HG02763 (cell line): ENCODE results near the gene PLCG1.

Experiments used
- ATAC-seq: cut with Tn5 transposase; IDR thresholded peaks from one replicate; pipeline ENCODE4 v1.9.1; 2021; ENCODE audit warnings: mild to moderate bottlenecking, moderate library complexity; ENCODE audit not compliant: unreplicated experiment

The PLCG1 gene

GRCh38 chr20:41165001-41165882 lies 27.9 kb downstream of the PLCG1 start:
- no peak for ATAC-seq

- no peak for ATAC-seq
Measured at GRCh38 chr20:41166201-41167117, 29.1 kb downstream of the PLCG1 start.

- ATAC-seq: no peak
Measured at GRCh38 chr20:41167118-41167470, 29.8 kb downstream of the PLCG1 start.

GRCh38 chr20:41167481-41168253 lies 30.3 kb downstream of the PLCG1 start:
- no peak for ATAC-seq

- no peak for ATAC-seq
Measured at GRCh38 chr20:41168281-41169161, 31.2 kb downstream of the PLCG1 start.

- no peak for ATAC-seq
Measured at GRCh38 chr20:41169162-41169690, 31.9 kb downstream of the PLCG1 start.

- no peak for ATAC-seq
Measured at GRCh38 chr20:41169791-41170351, 32.5 kb downstream of the PLCG1 start.

- no peak for ATAC-seq
Measured at GRCh38 chr20:41170386-41171105, 33.2 kb downstream of the PLCG1 start.

- ATAC-seq: no peak
Measured at GRCh38 chr20:41171736-41172295, 34.5 kb downstream of the PLCG1 start.

GRCh38 chr20:41172296-41173140 lies 35.2 kb downstream of the PLCG1 start:
- no peak for ATAC-seq

GRCh38 chr20:41173161-41173721 lies 35.9 kb downstream of the PLCG1 start:
- ATAC-seq: no peak

- no peak for ATAC-seq
Measured at GRCh38 chr20:41173791-41174341, 36.5 kb downstream of the PLCG1 start.

- no peak for ATAC-seq
Measured at GRCh38 chr20:41174373-41174772, 37.0 kb downstream of the PLCG1 start.

GRCh38 chr20:41174782-41175181 lies 37.4 kb downstream of the PLCG1 start:
- ATAC-seq: no peak

GRCh38 chr20:41175201-41175651 lies 37.9 kb downstream of the PLCG1 start:
- no peak for ATAC-seq

GRCh38 chr20:41175727-41176330 lies 38.5 kb downstream of the PLCG1 start:
- no peak for ATAC-seq
